Upper lobe of left lung (tissue), 6 donors: ENCODE measurements around the gene CATSPER2. TPM values are rescaled to one million over a fixed set of nuclear protein-coding genes. Genes with fewer than 3 reads are reported as not detected.
"Not testable (repeated sequence)": the region's sequence is repeated elsewhere in the genome, so short reads cannot be mapped to it uniquely, and the experiment has no call there.

Experiments
- ATAC-seq, 2 donors: fragments of 200-7000 bp; cut with Tn5 transposase; one replicate each; pipeline ENCODE4 v1.9.1; 2022; ENCODE audit warnings: mild to moderate bottlenecking in 2 of 2, moderate library complexity in 2 of 2; ENCODE audit not compliant: low FRiP score in 2 of 2
- DNase-seq, 2 donors: peaks; one replicate each; pipeline ENCODE4 v3.0.0-alpha.2; 2019 to 2020
- H3K27ac ChIP-seq, 4 donors: fragments of 200-600 bp; sonication (generic); one replicate each; pipeline ENCODE4 v1.5.1; 2016 to 2019
- H3K27me3 ChIP-seq, 4 donors: fragments of 200-600 bp; sonication (generic); one replicate each; pipeline ENCODE4 v1.5.1; 2017 to 2019
- H3K36me3 ChIP-seq, 4 donors: fragments of 200-600 bp; sonication (generic); one replicate each; pipeline ENCODE4 v1.5.1; 2016 to 2019
- H3K4me1 ChIP-seq, 4 donors: fragments of 200-600 bp; sonication (generic); one replicate each; pipeline ENCODE4 v1.5.1; 2018 to 2019
- H3K4me3 ChIP-seq, 4 donors: fragments of 200-600 bp; sonication (generic); one replicate each; pipeline ENCODE4 v1.5.1; 2017 to 2019; ENCODE audit warnings: mild to moderate bottlenecking in 2 of 4, moderate library complexity in 1 of 4
- H3K9me3 ChIP-seq, 4 donors: fragments of 200-600 bp; sonication (generic); one replicate each; pipeline ENCODE4 v1.5.1; 2018 to 2019
- CTCF ChIP-seq, 6 experiments: fragments of 450-650 bp in 4 of 6; fragments of 200-600 bp in 2 of 6; sonication (generic) in 2 of 6; IDR thresholded peaks; one replicate each; pipeline ENCODE4 v1.5.1; 2016 to 2019; ENCODE audit warnings: antibody characterized with exemption in 6 of 6
- EP300 ChIP-seq, 4 donors: sonication (generic); formaldehyde crosslinking; IDR thresholded peaks; one replicate each; pipeline ENCODE4 v1.5.1; 2017; ENCODE audit warnings: antibody characterized with exemption in 4 of 4, control low read depth in 2 of 4
- POLR2A ChIP-seq, 4 donors: fragments of 450-650 bp; IDR thresholded peaks; one replicate each; pipeline ENCODE4 v1.5.1; 2016 to 2017; ENCODE audit warnings: antibody characterized with exemption in 4 of 4, mild to moderate bottlenecking in 2 of 4
- POLR2AphosphoS5 ChIP-seq, 2 donors: sonication (generic); formaldehyde crosslinking; IDR thresholded peaks; one replicate each; pipeline ENCODE4 v1.5.1; 2017; ENCODE audit warnings: antibody characterized with exemption in 2 of 2
- WGBS, 2 donors: methylation state at CpG; one replicate each; pipeline ENCODE4 v1.1.5; 2017 to 2018; 5-methylcytosine and 5-hydroxymethylcytosine counted together
- total RNA-seq, 6 donors: library from RNA; depleted of rRNA in 4 of 6; stranded (reverse); fragments of >200 nt in 4 of 6; gene quantifications; one replicate each; pipeline versions ENCODE4 v1.1.0 to v1.2.1, GENCODE V29; 2016 to 2021
- donor health status: DM: no; HTN: no; CAD: no; lungs with moderate emphysema.
- donor health status: DM: no; HTN: yes; CAD: no; lungs with severe emphysema.

Gene CATSPER2
- 10 to 100 TPM in 1 of 6 donors, 1 to 10 TPM in 4, under 1 TPM in 1; 0.91 to 15.7 (median 2.5) TPM for total RNA-seq

GRCh38 chr15:43648649-43649429 lies at the start of gene CATSPER2:
Gene CATSPER2, minus strand, starts transcription at chr15:43648844. Its CDS starts 783 bp downstream, at chr15:43648061.
- Histone ChIP-seq H3K27me3 (no peaks in the 10 kb centered on the region), H3K36me3 (peaks cover 0 to 10% (median 5%) of the 10 kb centered on the region in 4 donors), H3K27ac (no peak within 1 kb of the TSS), H3K4me1 (no peaks in the 10 kb centered on the region), H3K9me3 (no peaks in the 10 kb centered on the region), H3K4me3 (no peak within 1 kb of the TSS)
- TF ChIP-seq POLR2AphosphoS5 (IDR thresholded peaks at IDR 0.05) (no peak), POLR2A (IDR thresholded peaks at IDR 0.05) (no peak), CTCF (IDR thresholded peaks at IDR 0.05) (no peak), EP300 (IDR thresholded peaks at IDR 0.05) (no peak)
- ATAC-seq, result peak; percentile 37 to 39
- WGBS, 2 donors, result 95 to 96% methylated on average over 54 of the region's 85 CpGs
- peak in 1 of 2 donors; percentile 82 for DNase-seq

- ATAC-seq, result peak; percentile 18 to 70
- not testable (repeated sequence) for H3K27me3 ChIP-seq, H3K36me3 ChIP-seq, H3K9me3 ChIP-seq, H3K4me3 ChIP-seq, H3K4me1 ChIP-seq, DNase-seq, H3K27ac ChIP-seq
- no CpG with 5 or more reads among the region's 43 CpGs for WGBS, 2 donors
Observed at GRCh38 chr15:43693148-43694022, 44.7 kb upstream of the CATSPER2 start, which contains the start of gene CKMT1A. Gene CKMT1A, plus strand, starts transcription at chr15:43693859. Its CDS starts 192 bp downstream, at chr15:43694051.

GRCh38 chr15:43692679-43693078 lies 44.0 kb upstream of the CATSPER2 start:
- ATAC-seq, H3K27me3 ChIP-seq, H3K9me3 ChIP-seq, H3K27ac ChIP-seq, H3K36me3 ChIP-seq, DNase-seq, H3K4me1 ChIP-seq, H3K4me3 ChIP-seq: not testable (repeated sequence)
- WGBS, 2 donors, result 30% methylated on average over 3 of the region's 7 CpGs; no CpG with 5 or more reads in 1 of the 2 donors

- not testable (repeated sequence) for DNase-seq, H3K4me3 ChIP-seq, H3K4me1 ChIP-seq, H3K9me3 ChIP-seq, H3K27ac ChIP-seq, H3K27me3 ChIP-seq, H3K36me3 ChIP-seq
- peak; percentile 98 to 99 for ATAC-seq
- WGBS, 2 donors, result no CpG with 5 or more reads among the region's 54 CpGs
Observed at GRCh38 chr15:43689604-43690301, 41.1 kb upstream of the CATSPER2 start.

- H3K27me3 ChIP-seq, DNase-seq, H3K9me3 ChIP-seq, H3K36me3 ChIP-seq, H3K4me1 ChIP-seq, ATAC-seq, H3K4me3 ChIP-seq, H3K27ac ChIP-seq: not testable (repeated sequence)
- no CpG with 5 or more reads among the region's 1 CpG for WGBS, 2 donors
Observed at GRCh38 chr15:43674175-43674574, 25.5 kb upstream of the CATSPER2 start.

- DNase-seq, ATAC-seq, H3K4me3 ChIP-seq, H3K9me3 ChIP-seq, H3K27ac ChIP-seq, H3K36me3 ChIP-seq, H3K27me3 ChIP-seq, H3K4me1 ChIP-seq: not testable (repeated sequence)
- no CpG with 5 or more reads among the region's 1 CpG for WGBS, 2 donors
Observed at GRCh38 chr15:43666177-43666576, 17.5 kb upstream of the CATSPER2 start.

GRCh38 chr15:43663333-43663732 lies 14.7 kb upstream of the CATSPER2 start:
- not testable (repeated sequence) for H3K27ac ChIP-seq, DNase-seq, H3K36me3 ChIP-seq, H3K27me3 ChIP-seq, H3K9me3 ChIP-seq, ATAC-seq, H3K4me3 ChIP-seq, H3K4me1 ChIP-seq
- WGBS, 2 donors, result no CpG with 5 or more reads among the region's 8 CpGs

- ATAC-seq, H3K4me3 ChIP-seq, H3K4me1 ChIP-seq, DNase-seq, H3K9me3 ChIP-seq, H3K27me3 ChIP-seq, H3K36me3 ChIP-seq, H3K27ac ChIP-seq: not testable (repeated sequence)
- 100% methylated on average over 1 of the region's 2 CpGs; no CpG with 5 or more reads in 1 of the 2 donors for WGBS, 2 donors
Observed at GRCh38 chr15:43662293-43662692, 13.6 kb upstream of the CATSPER2 start.

- not testable (repeated sequence) for DNase-seq, H3K4me1 ChIP-seq, H3K27me3 ChIP-seq, H3K9me3 ChIP-seq, H3K4me3 ChIP-seq, H3K27ac ChIP-seq, H3K36me3 ChIP-seq
- WGBS, 2 donors, result no CpG with 5 or more reads among the region's 10 CpGs
- peak; percentile 16 to 24 for ATAC-seq
Observed at GRCh38 chr15:43659727-43660126, 11.1 kb upstream of the CATSPER2 start.

- ATAC-seq, H3K4me3 ChIP-seq, H3K27ac ChIP-seq, H3K9me3 ChIP-seq, H3K27me3 ChIP-seq, H3K36me3 ChIP-seq, H3K4me1 ChIP-seq, DNase-seq: not testable (repeated sequence)
- WGBS, 2 donors, result 91 to 97% methylated on average over 16 of the region's 16 CpGs
Observed at GRCh38 chr15:43649430-43649926, 834 bp upstream of the CATSPER2 start.
